HepG2 (cell line): ENCODE measurements around the gene PTPDC1. TPM values are rescaled to one million over a fixed set of nuclear protein-coding genes. Genes with fewer than 3 reads are reported as not detected.

Source experiments
- ELF1 ChIP-seq: sonication (generic); formaldehyde crosslinking; IDR thresholded peaks from 2 replicates; pipeline ENCODE4 v1.4.0; 2020; ENCODE audit warnings: missing genetic modification reagents
- ETV5 ChIP-seq: IDR thresholded peaks from 2 replicates; pipeline ENCODE4 v1.6.1; 2018; ENCODE audit warnings: missing biosample characterization, missing genetic modification reagents, inconsistent platforms, borderline replicate concordance
- FLYWCH1 ChIP-seq: sonication (generic); formaldehyde crosslinking; IDR thresholded peaks from 2 replicates; pipeline ENCODE4 v1.8.1; 2023; ENCODE audit warnings: mild to moderate bottlenecking, missing genetic modification reagents
- GPN1 ChIP-seq: sonication (generic); formaldehyde crosslinking; IDR thresholded peaks from 2 replicates; pipeline ENCODE4 v1.5.1; 2020; ENCODE audit warnings: missing genetic modification reagents, borderline replicate concordance
- KAT8 ChIP-seq: IDR thresholded peaks from 2 replicates; pipeline ENCODE4 v1.6.1; 2016; ENCODE audit warnings: missing genetic modification reagents, missing compliant biosample characterization
- NFE2 ChIP-seq: sonication (generic); formaldehyde crosslinking; IDR thresholded peaks from 2 replicates; pipeline ENCODE4 v1.4.0; 2020; ENCODE audit warnings: missing genetic modification reagents
- NFE2L2 ChIP-seq: fragments of 150-350 bp; IDR thresholded peaks from 2 replicates; pipeline ENCODE4 v1.6.1; 2014; ENCODE audit warnings: low read length
- NR2C2 ChIP-seq: sonication (generic); formaldehyde crosslinking; IDR thresholded peaks from 2 replicates; pipeline ENCODE4 v1.4.0; 2020; ENCODE audit warnings: missing genetic modification reagents, mild to moderate bottlenecking, moderate library complexity, borderline replicate concordance
- PCBP1 ChIP-seq: fragments of 200-400 bp; formaldehyde crosslinking; IDR thresholded peaks from 2 replicates; pipeline ENCODE4 v1.6.1; 2017; ENCODE audit warnings: mild to moderate bottlenecking, low read depth, low read length, borderline replicate concordance
- PRMT3 ChIP-seq: sonication (generic); formaldehyde crosslinking; IDR thresholded peaks from 2 replicates; pipeline ENCODE4 v1.8.1; 2022; ENCODE audit warnings: low read depth, mild to moderate bottlenecking, moderate library complexity, missing genetic modification reagents, borderline replicate concordance
- SOX13 ChIP-seq, 3 experiments: fragments of 450-650 bp in 1 of 3; sonication (generic) in 1 of 3; formaldehyde crosslinking in 1 of 3; IDR thresholded peaks in 2 of 3; conservative IDR thresholded peaks in 1 of 3; 2 replicates each; pipeline versions ENCODE4 v1.5.0 to v1.6.1; 2016 to 2020; ENCODE audit warnings: antibody characterized with exemption in 1 of 3, mild to moderate bottlenecking in 1 of 3, missing compliant biosample characterization in 1 of 3, missing genetic modification reagents in 1 of 3, moderate library complexity in 1 of 3
- SPEN ChIP-seq: sonication (generic); formaldehyde crosslinking; IDR thresholded peaks from 2 replicates; pipeline ENCODE4 v1.5.1; 2020; ENCODE audit warnings: low read depth, mild to moderate bottlenecking, missing genetic modification reagents
- STAG1 ChIP-seq: sonication (generic); formaldehyde crosslinking; IDR thresholded peaks from 2 replicates; pipeline ENCODE4 v1.4.0; 2020; ENCODE audit warnings: missing genetic modification reagents
- ZBTB38 ChIP-seq: sonication (generic); formaldehyde crosslinking; IDR thresholded peaks from 2 replicates; pipeline ENCODE4 v1.5.1; 2020; ENCODE audit warnings: mild to moderate bottlenecking, missing genetic modification reagents
- ZBTB8A ChIP-seq: sonication (generic); formaldehyde crosslinking; IDR thresholded peaks from 2 replicates; pipeline ENCODE4 v1.4.0; 2020; ENCODE audit warnings: mild to moderate bottlenecking, low read depth, missing genetic modification reagents, borderline replicate concordance
- ZFX ChIP-seq: sonication (generic); formaldehyde crosslinking; IDR thresholded peaks from 2 replicates; pipeline ENCODE4 v1.4.0; 2020; ENCODE audit warnings: mild to moderate bottlenecking, low read depth, missing genetic modification reagents, moderate library complexity
- ZIK1 ChIP-seq: sonication (generic); formaldehyde crosslinking; IDR thresholded peaks from 2 replicates; pipeline ENCODE4 v1.5.0; 2020; ENCODE audit warnings: mild to moderate bottlenecking, low read depth, missing genetic modification reagents, borderline replicate concordance
- ZNF124 ChIP-seq: sonication (generic); formaldehyde crosslinking; IDR thresholded peaks from 2 replicates; pipeline ENCODE4 v1.4.0; 2020; ENCODE audit warnings: missing genetic modification reagents
- ZNF230 ChIP-seq: sonication (generic); formaldehyde crosslinking; IDR thresholded peaks from 2 replicates; pipeline ENCODE4 v1.4.0; 2020; ENCODE audit warnings: mild to moderate bottlenecking, missing genetic modification reagents
- ZNF644 ChIP-seq: IDR thresholded peaks from 2 replicates; pipeline ENCODE4 v1.6.1; 2016; ENCODE audit warnings: low read depth
- polyA plus RNA-seq, 8 experiments: library from polyadenylated mRNA; depleted of rRNA in 3 of 8; stranded (reverse) in 7 of 8; unstranded in 1 of 8; fragments of >200 nt; fragmentation: Illumina TruSeq in 4 of 8; extraction: Trizol in 4 of 8; gene quantifications; 2 replicates each; pipeline versions ENCODE4 v1.2.1 to v1.2.3, GENCODE V29; 2011 to 2016; ENCODE audit warnings: low read depth in 4 of 8, missing spikeins in 1 of 8, mixed read lengths in 1 of 8; ENCODE audit not compliant: insufficient read depth in 1 of 8
- total RNA-seq, 5 experiments: library from RNA; depleted of rRNA; stranded (reverse); fragments of >200 nt; fragmentation: Illumina TruSeq; extraction: Trizol; gene quantifications; 2 replicates each; pipeline ENCODE4 v1.2.3, GENCODE V29; 2016; ENCODE audit warnings: low read depth in 1 of 5
- TF ChIP-seq, protein P1 (sequence below): sonication (generic); formaldehyde crosslinking; IDR thresholded peaks from 2 replicates; pipeline ENCODE4 v1.5.1; 2020; ENCODE audit warnings: mild to moderate bottlenecking, missing genetic modification reagents, moderate library complexity
- TF ChIP-seq, protein P2 (sequence below): sonication (generic); formaldehyde crosslinking; IDR thresholded peaks from 2 replicates; pipeline ENCODE4 v1.4.0; 2020; ENCODE audit warnings: missing genetic modification reagents

PTPDC1 gene
- total and polyA plus RNA-seq, 2 of the 13 experiments (the other 11 are each of a cell fraction or from before 2014, with no cell fraction given): 6.1 to 8.6 TPM

DNA sequence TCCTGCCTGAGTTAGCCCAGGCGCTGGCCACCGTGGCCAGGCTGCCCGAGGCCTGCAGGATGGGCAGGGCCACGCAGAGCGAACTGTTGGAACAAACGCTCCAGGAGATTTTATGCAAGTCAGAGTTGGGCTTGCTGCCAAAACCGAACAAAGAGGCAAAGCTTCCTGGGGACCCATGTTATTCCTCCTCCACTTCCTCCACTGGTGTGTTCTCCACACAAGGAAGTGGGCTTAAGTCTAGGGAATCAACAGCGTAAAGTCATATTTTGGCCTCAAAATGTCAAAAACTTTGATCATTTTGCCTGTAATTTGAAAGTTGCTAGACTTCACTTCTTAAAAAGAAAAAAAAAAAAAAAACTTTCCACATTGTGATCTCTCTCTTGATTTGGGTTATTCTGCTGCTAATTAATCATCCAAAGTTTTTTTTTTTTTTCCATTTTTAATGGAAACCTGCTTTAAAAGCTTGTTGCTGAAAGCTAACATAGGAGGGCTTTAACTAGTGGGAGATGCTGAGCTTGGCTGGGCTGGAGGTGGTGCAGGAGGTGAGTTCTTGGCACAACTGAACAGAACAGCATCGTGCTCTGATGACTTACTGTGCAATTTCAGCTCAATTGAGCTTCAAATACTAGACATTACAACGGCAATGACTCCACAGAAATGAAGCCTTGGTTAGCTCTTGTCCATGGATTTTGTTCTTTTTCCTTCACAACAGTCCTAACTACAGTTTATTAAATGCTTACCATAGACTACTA, 73.0 kb downstream of the PTPDC1 start (continued):
- TF ChIP-seq SPEN (CRISPR knock-in tag) (no peak), NR2C2 (CRISPR knock-in tag) (no peak), NFE2 (CRISPR knock-in tag) (0 out of 2 replicates have a peak, but pooled peaks have one; percentile 33), NFE2L2 (peak; percentile 51; the same call in 1 of the 2 replicates), ZBTB38 (CRISPR knock-in tag) (peak; percentile 61; the same call in 1 of the 2 replicates), FLYWCH1 (no peak), ELF1 (peak; percentile 33; the same call in 1 of the 2 replicates), ZNF124 (CRISPR knock-in tag) (peak; percentile 90), ZNF644 (0 out of 2 replicates have a peak, but pooled peaks have one; percentile 11), ZIK1 (CRISPR knock-in tag) (no peak), ZNF230 (no peak), KAT8 (CRISPR knock-in tag) (0 out of 2 replicates have a peak, but pooled peaks have one; percentile 15), PRMT3 (CRISPR knock-in tag) (no peak), ZBTB8A (CRISPR knock-in tag) (no peak), STAG1 (CRISPR knock-in tag) (no peak), ZFX (CRISPR knock-in tag) (peak; percentile 33; the same call in 1 of the 2 replicates), SOX13 (IDR thresholded peaks at IDR 0.05) (no peak), SOX13 (CRISPR knock-in tag; conservative IDR thresholded peaks at IDR 0.05 in 1 of 2, IDR thresholded peaks at IDR 0.05 in 1 of 2) (peak in 1 of 2 experiments; percentile 19; a peak in 1 of 4 replicates), PCBP1 (no peak), GPN1 (no peak), ETV5 (peak; percentile 20; the same call in 1 of the 2 replicates)
- TF ChIP-seq, protein P1, sequence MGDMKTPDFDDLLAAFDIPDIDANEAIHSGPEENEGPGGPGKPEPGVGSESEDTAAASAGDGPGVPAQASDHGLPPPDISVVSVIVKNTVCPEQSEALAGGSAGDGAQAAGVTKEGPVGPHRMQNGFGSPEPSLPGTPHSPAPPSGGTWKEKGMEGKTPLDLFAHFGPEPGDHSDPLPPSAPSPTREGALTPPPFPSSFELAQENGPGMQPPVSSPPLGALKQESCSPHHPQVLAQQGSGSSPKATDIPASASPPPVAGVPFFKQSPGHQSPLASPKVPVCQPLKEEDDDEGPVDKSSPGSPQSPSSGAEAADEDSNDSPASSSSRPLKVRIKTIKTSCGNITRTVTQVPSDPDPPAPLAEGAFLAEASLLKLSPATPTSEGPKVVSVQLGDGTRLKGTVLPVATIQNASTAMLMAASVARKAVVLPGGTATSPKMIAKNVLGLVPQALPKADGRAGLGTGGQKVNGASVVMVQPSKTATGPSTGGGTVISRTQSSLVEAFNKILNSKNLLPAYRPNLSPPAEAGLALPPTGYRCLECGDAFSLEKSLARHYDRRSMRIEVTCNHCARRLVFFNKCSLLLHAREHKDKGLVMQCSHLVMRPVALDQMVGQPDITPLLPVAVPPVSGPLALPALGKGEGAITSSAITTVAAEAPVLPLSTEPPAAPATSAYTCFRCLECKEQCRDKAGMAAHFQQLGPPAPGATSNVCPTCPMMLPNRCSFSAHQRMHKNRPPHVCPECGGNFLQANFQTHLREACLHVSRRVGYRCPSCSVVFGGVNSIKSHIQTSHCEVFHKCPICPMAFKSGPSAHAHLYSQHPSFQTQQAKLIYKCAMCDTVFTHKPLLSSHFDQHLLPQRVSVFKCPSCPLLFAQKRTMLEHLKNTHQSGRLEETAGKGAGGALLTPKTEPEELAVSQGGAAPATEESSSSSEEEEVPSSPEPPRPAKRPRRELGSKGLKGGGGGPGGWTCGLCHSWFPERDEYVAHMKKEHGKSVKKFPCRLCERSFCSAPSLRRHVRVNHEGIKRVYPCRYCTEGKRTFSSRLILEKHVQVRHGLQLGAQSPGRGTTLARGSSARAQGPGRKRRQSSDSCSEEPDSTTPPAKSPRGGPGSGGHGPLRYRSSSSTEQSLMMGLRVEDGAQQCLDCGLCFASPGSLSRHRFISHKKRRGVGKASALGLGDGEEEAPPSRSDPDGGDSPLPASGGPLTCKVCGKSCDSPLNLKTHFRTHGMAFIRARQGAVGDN: peak; percentile 66
- TF ChIP-seq, protein P2, sequence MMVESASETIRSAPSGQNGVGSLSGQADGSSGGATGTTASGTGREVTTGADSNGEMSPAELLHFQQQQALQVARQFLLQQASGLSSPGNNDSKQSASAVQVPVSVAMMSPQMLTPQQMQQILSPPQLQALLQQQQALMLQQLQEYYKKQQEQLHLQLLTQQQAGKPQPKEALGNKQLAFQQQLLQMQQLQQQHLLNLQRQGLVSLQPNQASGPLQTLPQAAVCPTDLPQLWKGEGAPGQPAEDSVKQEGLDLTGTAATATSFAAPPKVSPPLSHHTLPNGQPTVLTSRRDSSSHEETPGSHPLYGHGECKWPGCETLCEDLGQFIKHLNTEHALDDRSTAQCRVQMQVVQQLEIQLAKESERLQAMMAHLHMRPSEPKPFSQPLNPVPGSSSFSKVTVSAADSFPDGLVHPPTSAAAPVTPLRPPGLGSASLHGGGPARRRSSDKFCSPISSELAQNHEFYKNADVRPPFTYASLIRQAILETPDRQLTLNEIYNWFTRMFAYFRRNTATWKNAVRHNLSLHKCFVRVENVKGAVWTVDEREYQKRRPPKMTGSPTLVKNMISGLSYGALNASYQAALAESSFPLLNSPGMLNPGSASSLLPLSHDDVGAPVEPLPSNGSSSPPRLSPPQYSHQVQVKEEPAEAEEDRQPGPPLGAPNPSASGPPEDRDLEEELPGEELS (CRISPR knock-in tag): no peak
